Glomerular visceral epithelial cell (primary cell): ENCODE data around the gene IFT27.

Experiments
- DNase-seq: peaks from one replicate; pipeline ENCODE4 v3.0.0-alpha.2; 2016; ENCODE audit errors: extremely low spot score

The IFT27 gene

GRCh38 chr22:36775964-36776669, at the start of gene IFT27:
IFT27 (minus strand) TSS chr22:36776119; CDS start chr22:36775707, 412 bp downstream.
- DNase-seq: peak; percentile 100

GRCh38 chr22:36824655-36825054, 48.7 kb upstream of the IFT27 start:
- no peak for DNase-seq

GRCh38 chr22:36823186-36823839, 47.4 kb upstream of the IFT27 start:
- DNase-seq: no peak

GRCh38 chr22:36822581-36822980, 46.7 kb upstream of the IFT27 start:
- DNase-seq: no peak

GRCh38 chr22:36819112-36819511, 43.2 kb upstream of the IFT27 start:
- no peak for DNase-seq

- no peak for DNase-seq
These were observed 42.2 kb upstream of the IFT27 start for GRCh38 chr22:36818010-36818642.

- no peak for DNase-seq
These were observed 41.6 kb upstream of the IFT27 start for GRCh38 chr22:36817525-36817848.

- DNase-seq: peak; percentile 10
These were observed 41.0 kb upstream of the IFT27 start, which contains the start of gene PVALB for GRCh38 chr22:36816636-36817524. PVALB (minus strand) TSS chr22:36817035; CDS start chr22:36817005, 30 bp downstream.

GRCh38 chr22:36816339-36816635, 40.4 kb upstream of the IFT27 start:
- no peak for DNase-seq

GRCh38 chr22:36815558-36816338, 39.8 kb upstream of the IFT27 start:
- no peak for DNase-seq

GRCh38 chr22:36814801-36815200, 38.9 kb upstream of the IFT27 start:
- DNase-seq: no peak

GRCh38 chr22:36811094-36811800, 35.3 kb upstream of the IFT27 start:
- DNase-seq: no peak

GRCh38 chr22:36809351-36809750, 33.4 kb upstream of the IFT27 start:
- no peak for DNase-seq

- DNase-seq: no peak
These were observed 32.9 kb upstream of the IFT27 start for GRCh38 chr22:36808721-36809344.

GRCh38 chr22:36807627-36808026, 31.7 kb upstream of the IFT27 start:
- DNase-seq: no peak

- no peak for DNase-seq
These were observed 30.9 kb upstream of the IFT27 start for GRCh38 chr22:36806835-36807234.

- no peak for DNase-seq
These were observed 27.4 kb upstream of the IFT27 start for GRCh38 chr22:36803358-36803757.

- no peak for DNase-seq
These were observed 22.8 kb upstream of the IFT27 start for GRCh38 chr22:36798674-36799066.

- DNase-seq: no peak
These were observed 22.2 kb upstream of the IFT27 start for GRCh38 chr22:36797911-36798673.

GRCh38 chr22:36797374-36797773, 21.5 kb upstream of the IFT27 start:
- no peak for DNase-seq
